ENCODE results near the gene OAS2. TPM values are rescaled to one million over a fixed set of nuclear protein-coding genes. Genes with fewer than 3 reads are reported as not detected.

OAS2 gene
- total RNA-seq, 1 experiment from 2014 or later = 5.8 TPM

DNA sequence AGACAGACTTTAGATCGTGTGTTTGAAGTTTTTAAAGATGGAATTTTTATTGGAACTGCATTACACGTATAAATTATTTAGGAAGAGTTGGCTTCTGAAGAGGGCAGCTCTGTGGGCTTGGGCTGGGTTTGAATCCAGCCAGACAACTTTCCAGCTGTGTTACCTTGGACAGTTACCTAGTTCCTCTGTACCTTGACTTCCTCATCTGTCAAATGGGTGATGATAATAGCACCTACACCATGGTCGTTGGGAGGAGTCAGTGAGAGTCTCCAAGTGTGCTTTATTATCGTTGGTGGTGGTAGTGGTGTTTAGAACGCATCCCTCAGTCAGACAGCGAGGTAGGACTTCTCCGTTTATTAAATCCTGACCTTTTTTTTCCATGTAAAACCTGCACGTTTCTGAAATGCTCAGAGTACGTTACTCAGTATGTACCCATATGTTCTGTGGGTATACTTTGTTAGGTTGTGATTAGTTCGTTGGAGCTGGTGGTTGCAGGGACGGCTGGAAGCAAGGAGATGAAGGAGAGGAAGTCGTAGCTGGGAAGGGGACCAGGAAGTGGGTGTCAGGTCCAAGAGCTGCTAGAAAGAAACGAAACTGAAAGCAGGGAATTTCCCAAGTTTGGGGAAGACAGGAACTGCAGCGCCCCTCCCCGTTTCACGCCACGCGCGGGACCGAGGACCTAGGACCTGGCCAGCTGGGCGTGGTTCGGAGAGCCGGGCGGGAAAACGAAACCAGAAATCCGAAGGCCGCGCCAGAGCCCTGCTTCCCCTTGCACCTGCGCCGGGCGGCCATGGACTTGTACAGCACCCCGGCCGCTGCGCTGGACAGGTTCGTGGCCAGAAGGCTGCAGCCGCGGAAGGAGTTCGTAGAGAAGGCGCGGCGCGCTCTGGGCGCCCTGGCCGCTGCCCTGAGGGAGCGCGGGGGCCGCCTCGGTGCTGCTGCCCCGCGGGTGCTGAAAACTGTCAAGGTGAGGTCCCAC, 40.3 kb upstream of the OAS2 start, which contains the start of gene OAS3:
OAS3 (plus strand) TSS at position 734 of the 979 bp plus-strand sequence; CDS start at position 791, 57 bp downstream.
- Histone ChIP-seq H3K4me2 (ENCODE audit: low read length) (peak within 1 kb of the TSS; percentile 92), H3K27me3 (ENCODE audit: low read length) (no peaks in the 10 kb centered on the region), H3F3A (ENCODE audit: low read length, unreplicated experiment) (no peaks in the 10 kb centered on the region), H2AFZ (ENCODE audit: low read length) (peak within 1 kb of the TSS; percentile 81), H3K4me3 (ENCODE audit: low read length) (peak within 1 kb of the TSS; percentile 84), H3K9me2 (replicated peaks; ENCODE audit: low read length) (no peaks in the 10 kb centered on the region), H3K36me3 (ENCODE audit: low read depth, low read length) (no peaks in the 10 kb centered on the region), H3K9ac (ENCODE audit: low read length) (peak within 1 kb of the TSS; percentile 85), H3K4me1 (ENCODE audit: insufficient read depth, low read length) (peaks cover 17% of the 10 kb centered on the region), H3K9me3 (ENCODE audit: low read length) (no peaks in the 10 kb centered on the region), H3K27ac (ENCODE audit: low read length) (peak within 1 kb of the TSS; percentile 12), H4K20me1 (ENCODE audit: low read length) (no peaks in the 10 kb centered on the region), H3K79me2 (ENCODE audit: low read length) (peaks cover 8% of the 10 kb centered on the region; the same call in 1 of the 2 replicates)
- BruUV-seq (replicated peaks) = TSS peak; percentile 99
- CTCF ChIA-PET = interaction anchor here (0.5 to 1.0 kb wide), 2 partner anchors 40 to 527 kb away, joined by 3 read pairs; no protein-coding TSS in a partner anchor
- POLR2A ChIA-PET (ENCODE audit: unreplicated experiment) = interaction anchor here (0.6 to 1.3 kb wide), 3 partner anchors 17 to 751 kb away, joined by 7 to 12 read pairs (median 7); partner anchors contain the start of gene OAS2
- intact Hi-C loops (cut with micrococcal nuclease) = loop anchor here (1.0 to 5.0 kb wide), 3 partner anchors 32 to 39 kb away; partner anchors contain the start of genes OAS1 and OAS2
- ATAC-seq (peak; percentile 85), DNase-seq (peak; percentile 87)
- TF ChIP-seq EZH2phosphoT487 (IDR thresholded peaks at IDR 0.05; ENCODE audit: borderline replicate concordance, low read length) (no peak), EZH2 (IDR thresholded peaks at IDR 0.05; ENCODE audit: low read length, unreplicated experiment) (no peak)
- TF ChIP-seq, protein P1, sequence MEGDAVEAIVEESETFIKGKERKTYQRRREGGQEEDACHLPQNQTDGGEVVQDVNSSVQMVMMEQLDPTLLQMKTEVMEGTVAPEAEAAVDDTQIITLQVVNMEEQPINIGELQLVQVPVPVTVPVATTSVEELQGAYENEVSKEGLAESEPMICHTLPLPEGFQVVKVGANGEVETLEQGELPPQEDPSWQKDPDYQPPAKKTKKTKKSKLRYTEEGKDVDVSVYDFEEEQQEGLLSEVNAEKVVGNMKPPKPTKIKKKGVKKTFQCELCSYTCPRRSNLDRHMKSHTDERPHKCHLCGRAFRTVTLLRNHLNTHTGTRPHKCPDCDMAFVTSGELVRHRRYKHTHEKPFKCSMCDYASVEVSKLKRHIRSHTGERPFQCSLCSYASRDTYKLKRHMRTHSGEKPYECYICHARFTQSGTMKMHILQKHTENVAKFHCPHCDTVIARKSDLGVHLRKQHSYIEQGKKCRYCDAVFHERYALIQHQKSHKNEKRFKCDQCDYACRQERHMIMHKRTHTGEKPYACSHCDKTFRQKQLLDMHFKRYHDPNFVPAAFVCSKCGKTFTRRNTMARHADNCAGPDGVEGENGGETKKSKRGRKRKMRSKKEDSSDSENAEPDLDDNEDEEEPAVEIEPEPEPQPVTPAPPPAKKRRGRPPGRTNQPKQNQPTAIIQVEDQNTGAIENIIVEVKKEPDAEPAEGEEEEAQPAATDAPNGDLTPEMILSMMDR (conservative IDR thresholded peaks at IDR 0.05; ENCODE audit: low read depth, low read length) = 0 out of 2 replicates have a peak, but pooled peaks have one; percentile 14

DNA sequence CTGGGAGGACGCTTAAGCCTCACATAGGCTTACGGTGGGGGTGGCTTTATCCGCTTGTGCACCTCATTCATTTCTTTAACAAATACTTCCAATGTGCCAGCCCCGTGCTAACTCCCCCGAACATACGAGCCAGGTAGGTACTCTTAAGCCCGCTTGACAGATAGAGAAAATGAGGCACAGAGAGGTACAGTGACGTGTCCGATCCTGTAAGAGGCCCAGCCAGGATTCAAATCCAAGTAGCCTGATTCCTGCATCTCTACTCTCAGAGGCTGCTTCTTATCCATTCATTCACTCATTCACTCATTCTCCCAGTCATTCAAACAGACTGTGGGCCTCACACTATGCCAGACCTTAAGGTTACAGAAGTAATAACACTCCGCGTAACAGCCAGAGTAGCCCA, 39.6 kb upstream of the OAS2 start:
- peak overlapping the region; percentile 12 for H3K27ac ChIP-seq (ENCODE audit: low read length)
- peak; percentile 23 for ATAC-seq
- no peaks in the 10 kb centered on the region for H3K36me3 ChIP-seq (ENCODE audit: low read depth, low read length)
- H3K4me3 ChIP-seq (ENCODE audit: low read length) = peak overlapping the region; percentile 84
- H3K9me2 ChIP-seq (replicated peaks; ENCODE audit: low read length) = no peaks in the 10 kb centered on the region
- H3K4me2 ChIP-seq (ENCODE audit: low read length) = peak overlapping the region; percentile 92
- ChIA-PET CTCF (interaction anchor here (1.0 kb wide), 1 partner anchor 39 kb away, joined by 3 read pairs; no protein-coding TSS in a partner anchor), POLR2A (ENCODE audit: unreplicated experiment) (interaction anchor here (1.3 kb wide), 1 partner anchor 39 kb away, joined by 12 read pairs; the partner anchor contains the start of gene OAS2)
- H3K9ac ChIP-seq (ENCODE audit: low read length) = peak overlapping the region; percentile 85
- H3K4me1 ChIP-seq (ENCODE audit: insufficient read depth, low read length) = peaks cover 17% of the 10 kb centered on the region
- intact Hi-C loops (cut with micrococcal nuclease) = loop anchor here (1.0 to 5.0 kb wide), 3 partner anchors 32 to 39 kb away; partner anchors contain the start of genes OAS1 and OAS2
- DNase-seq = peak; percentile 13
- BruUV-seq (replicated peaks) = TSS peak; percentile 69
- no peaks in the 10 kb centered on the region for H3F3A ChIP-seq (ENCODE audit: low read length, unreplicated experiment)
- TF ChIP-seq EZH2 (IDR thresholded peaks at IDR 0.05; ENCODE audit: low read length, unreplicated experiment) (no peak), EZH2phosphoT487 (IDR thresholded peaks at IDR 0.05; ENCODE audit: borderline replicate concordance, low read length) (no peak)
- TF ChIP-seq, protein P1 (conservative IDR thresholded peaks at IDR 0.05; ENCODE audit: low read depth, low read length) = no peak
- no peaks in the 10 kb centered on the region for H4K20me1 ChIP-seq (ENCODE audit: low read length)
- peaks cover 8% of the 10 kb centered on the region; the same call in 1 of the 2 replicates for H3K79me2 ChIP-seq (ENCODE audit: low read length)
- H3K27me3 ChIP-seq (ENCODE audit: low read length) = no peaks in the 10 kb centered on the region
- H3K9me3 ChIP-seq (ENCODE audit: low read length) = no peaks in the 10 kb centered on the region
- H2AFZ ChIP-seq (ENCODE audit: low read length) = peak overlapping the region; percentile 81
